GM21576 (cell line): Measurements from ENCODE around the gene IRAK4.

Experiments
- ATAC-seq: cut with Tn5 transposase; IDR thresholded peaks from one replicate; pipeline ENCODE4 v1.9.1; 2021; ENCODE audit warnings: mild to moderate bottlenecking, moderate library complexity; ENCODE audit not compliant: unreplicated experiment

Gene IRAK4

DNA sequence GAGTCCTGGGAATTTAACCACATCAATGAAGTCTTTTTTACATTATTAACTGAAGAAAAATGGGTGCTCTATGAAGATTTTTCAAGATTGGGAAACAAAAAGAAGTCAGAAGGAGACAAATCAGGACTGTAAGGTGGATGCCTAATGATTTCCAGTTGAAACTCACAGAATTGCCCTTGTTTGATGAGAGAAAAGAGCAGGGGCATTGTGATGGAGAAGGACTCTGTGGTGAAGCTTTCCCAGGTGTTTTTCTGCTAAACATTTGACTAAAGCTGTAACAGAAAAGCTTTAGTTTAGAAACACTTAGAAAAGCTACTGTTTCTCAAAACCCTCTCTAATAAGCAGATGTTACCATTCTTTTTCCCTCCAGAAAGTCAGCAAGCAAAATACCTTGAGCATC is 5.8 kb downstream of the IRAK4 start:
- ATAC-seq: no peak

- ATAC-seq: no peak
Measured at GRCh38 chr12:43766291-43766690, 7.5 kb downstream of the IRAK4 start.

DNA sequence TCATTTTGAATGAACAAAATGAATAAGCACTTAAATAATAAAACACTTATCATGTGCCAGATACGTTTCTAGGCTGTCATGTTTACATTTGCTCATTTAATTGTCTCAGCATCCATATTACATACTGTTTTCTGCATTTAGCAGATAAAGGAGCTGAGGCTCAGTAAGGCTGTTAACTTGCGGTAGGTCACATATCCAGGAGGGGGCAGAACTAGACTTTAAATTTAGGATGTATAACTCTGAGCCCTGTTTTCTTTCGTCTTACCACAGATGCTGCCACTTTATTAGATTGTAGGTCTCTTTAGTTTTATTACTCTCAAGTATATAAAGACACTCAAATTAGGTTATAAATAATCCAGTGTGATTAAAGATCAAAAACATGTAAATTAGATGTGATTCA is 17.7 kb downstream of the IRAK4 start:
- peak; percentile 50 for ATAC-seq

DNA sequence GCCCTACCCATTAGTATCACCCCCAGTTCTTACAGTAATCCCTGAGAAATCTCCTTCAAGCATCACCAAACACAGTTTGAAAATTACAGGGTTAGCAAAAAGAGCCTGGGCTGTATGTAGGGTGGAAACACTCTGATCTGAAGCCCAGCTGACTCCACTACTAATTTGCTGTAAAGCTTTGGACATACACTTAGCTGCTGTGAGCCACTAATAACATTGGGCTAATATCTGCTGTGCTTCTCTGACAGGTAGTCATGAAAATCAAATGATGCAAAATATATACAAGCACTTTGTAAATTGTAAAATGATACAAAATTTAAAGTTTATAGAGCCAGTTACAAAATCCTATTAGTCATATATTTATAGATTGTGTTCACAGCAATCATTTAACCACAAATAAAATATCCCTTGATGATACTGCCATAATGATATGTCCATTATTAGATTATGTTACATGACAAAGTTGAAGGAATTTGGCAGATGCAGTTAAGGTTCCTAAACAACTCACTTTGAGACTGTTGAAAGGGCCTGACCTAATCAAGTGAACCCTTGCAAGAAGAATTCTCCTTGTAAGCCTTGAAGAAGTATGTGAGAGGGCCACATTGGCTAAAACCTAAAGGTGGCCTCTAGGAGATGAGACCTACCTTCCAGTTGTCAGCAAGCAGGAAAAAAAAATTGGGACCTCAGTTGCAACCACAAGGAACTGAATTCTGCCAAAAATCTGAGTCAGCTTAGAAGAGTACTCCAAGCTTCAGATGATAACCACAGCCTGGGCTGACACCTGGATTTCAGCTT is 28.3 kb downstream of the IRAK4 start:
- no peak for ATAC-seq

GRCh38 chr12:43789941-43790340 is 31.2 kb downstream of the IRAK4 start:
- ATAC-seq: no peak

GRCh38 chr12:43795716-43796280 is 37.0 kb downstream of the IRAK4 start:
- no peak for ATAC-seq

DNA sequence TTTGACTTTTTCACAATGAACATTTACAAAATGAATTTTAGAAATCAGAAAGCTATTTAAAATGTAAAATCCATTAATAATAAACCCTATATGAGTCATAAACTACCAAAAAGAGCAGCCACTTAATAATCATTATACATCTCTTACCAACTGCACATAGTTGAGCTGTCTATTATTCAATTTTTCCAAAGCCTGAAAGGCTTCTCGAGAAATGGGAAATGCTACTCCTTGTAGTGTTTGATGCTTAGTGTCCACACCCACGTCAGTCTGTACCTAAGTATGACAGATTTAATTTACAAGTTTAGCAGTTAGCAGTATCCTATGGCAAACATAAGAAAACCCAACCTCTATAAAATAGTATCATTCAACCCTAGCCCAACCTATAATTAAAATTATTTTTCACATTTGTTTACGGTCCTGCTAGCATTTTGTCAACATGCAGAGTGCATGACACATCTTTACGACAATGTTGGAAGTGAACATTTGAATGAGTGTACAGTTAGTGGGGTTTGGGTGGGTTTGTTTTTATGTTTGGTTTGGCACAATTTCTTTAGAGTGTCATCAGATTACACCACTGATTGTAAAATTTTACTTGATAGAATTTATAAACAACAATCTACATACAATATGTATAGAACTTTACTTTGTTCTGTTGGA is 38.9 kb downstream of the IRAK4 start:
- no peak for ATAC-seq

- ATAC-seq: no peak
Measured at GRCh38 chr12:43805149-43805859, 46.6 kb downstream of the IRAK4 start.

DNA sequence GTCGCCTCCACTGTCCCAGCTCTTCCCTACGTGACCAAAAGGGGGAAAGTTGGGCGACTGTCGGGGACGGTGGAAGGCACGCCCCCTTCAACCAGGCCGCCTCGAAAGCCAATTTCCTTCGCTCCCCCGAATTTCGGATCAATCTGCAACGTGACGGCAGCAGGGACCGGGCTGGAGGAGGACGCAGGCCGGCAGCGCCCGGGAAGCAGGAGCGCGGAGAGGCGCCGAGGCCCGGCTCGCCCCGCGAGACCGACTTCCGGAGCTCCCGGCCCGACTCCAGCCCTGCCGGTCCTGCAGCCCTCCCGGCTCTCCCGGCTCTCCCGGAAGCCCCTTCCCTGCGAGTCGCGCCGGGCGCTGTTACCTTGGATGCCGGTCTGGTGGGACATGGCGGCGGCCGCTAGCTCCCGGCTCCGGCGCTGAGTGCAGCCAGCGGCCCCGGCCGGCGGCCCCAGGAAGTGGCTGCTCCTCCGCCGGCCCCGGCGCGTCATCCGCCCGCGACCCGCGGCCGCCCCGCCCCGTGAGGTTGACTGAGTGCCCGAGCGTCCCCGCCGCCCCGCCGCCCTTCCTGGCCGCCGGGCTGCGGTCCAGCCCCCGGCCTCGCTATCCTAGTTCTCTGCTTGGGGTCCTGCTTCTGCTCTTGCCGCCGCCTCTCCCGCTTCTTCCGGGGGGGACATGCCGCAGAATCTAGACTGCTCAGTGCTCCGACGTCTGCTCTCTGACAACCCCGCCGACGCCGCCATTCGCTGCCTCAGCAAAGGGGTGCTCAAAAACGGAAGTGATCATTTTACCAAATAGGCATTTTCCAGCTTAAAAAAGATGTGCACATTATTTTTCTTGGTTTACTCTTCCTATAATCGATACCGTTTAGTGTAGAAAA is 47.3 kb downstream of the IRAK4 start, which contains the start of gene TWF1:
TSS of gene TWF1 (minus strand) at position 458 of the 877 bp plus-strand sequence. CDS start at position 386, 72 bp downstream.
- ATAC-seq: peak; percentile 94

GRCh38 chr12:43806737-43807072 is 48.0 kb downstream of the IRAK4 start:
- no peak for ATAC-seq

- no peak for ATAC-seq
Measured at GRCh38 chr12:43807386-43807785, 48.6 kb downstream of the IRAK4 start.

- ATAC-seq: no peak
Measured at GRCh38 chr12:43812057-43812456, 53.3 kb downstream of the IRAK4 start.

DNA sequence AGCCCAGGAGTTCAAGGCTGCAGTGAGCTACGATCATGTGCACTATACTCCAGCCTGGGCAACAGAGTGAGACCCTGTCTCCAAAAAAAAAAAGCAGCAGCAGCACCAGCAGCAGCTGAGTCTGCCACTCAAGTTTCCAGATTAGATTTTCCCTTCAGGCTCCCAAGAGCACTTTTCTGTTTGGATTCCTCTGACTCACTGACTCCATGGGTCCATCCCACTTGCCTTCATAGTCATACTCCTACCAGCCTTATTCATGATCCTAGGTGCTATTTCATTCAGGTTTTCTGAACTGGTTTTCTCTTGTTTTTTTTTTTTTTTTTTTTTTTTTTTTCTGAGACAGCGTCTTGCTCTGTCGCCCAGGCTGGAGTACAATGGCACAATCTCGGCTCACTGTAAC is 54.2 kb downstream of the IRAK4 start:
- ATAC-seq: no peak

- ATAC-seq: no peak
Measured at GRCh38 chr12:43815416-43815815, 56.7 kb downstream of the IRAK4 start.

DNA sequence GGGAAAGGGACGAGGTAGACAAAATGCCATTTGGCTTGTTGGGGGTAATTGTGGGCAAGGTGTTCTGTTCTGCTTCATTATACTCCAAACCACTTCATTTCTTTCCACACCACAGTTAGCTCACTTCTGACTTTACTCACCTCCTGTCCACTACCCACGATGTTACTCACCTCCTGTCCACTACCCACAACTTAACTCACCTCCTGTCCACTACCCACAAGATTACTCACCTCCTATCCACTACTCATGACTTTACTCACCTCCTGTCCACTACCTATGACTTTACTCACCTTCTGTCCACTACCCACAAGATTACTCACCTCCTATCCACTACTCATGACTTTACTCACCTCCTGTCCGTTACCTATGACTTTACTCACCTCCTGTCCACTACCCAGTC is 57.4 kb downstream of the IRAK4 start:
- ATAC-seq: no peak

DNA sequence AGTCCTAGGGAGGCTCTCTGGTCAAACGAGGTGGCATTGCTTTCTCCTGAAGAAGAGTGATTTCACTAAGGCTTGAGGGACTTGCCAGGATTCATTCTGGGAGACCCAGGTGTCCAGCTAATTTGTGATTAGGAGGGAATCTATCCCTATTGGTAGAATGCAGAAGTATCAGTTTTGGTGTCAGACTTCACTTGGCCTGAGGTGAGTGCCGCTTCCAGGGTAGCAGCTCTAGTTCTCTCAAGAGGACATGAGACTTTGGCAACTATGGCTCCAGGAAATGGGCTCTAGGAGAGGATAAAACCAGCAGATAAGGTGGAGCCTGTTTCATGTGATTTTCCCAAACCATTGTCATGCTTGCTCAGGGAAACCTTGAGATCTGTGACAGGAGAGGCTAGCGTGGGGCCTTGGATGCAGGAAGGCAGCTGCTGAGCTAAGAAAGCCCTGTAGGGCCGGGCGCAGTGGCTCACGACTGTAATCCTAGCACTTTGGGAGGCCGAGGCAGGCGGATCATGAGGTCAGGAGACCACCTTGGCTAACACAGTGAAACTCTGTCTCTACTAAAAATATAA is 65.5 kb downstream of the IRAK4 start:
- no peak for ATAC-seq

DNA sequence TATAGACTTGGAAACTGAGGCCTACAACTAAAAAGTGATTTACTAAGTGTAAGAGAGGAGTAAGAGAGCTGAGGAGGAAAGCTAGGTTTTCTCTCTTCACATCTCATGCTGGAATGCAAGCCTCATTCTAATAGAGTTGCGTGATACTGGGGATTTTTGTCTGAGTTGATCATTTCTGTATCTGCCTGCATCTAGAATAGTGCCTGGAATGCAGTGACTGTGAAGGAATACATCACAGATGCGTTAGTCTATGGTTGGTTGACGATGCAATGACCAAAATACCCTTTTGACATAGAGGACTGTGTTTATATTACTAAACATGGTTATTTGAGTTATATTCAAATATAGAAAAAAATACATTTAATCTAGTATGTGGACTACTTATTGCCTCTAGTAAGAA is 67.9 kb downstream of the IRAK4 start:
- no peak for ATAC-seq

- no peak for ATAC-seq
Measured at GRCh38 chr12:43827093-43827492, 68.3 kb downstream of the IRAK4 start.

DNA sequence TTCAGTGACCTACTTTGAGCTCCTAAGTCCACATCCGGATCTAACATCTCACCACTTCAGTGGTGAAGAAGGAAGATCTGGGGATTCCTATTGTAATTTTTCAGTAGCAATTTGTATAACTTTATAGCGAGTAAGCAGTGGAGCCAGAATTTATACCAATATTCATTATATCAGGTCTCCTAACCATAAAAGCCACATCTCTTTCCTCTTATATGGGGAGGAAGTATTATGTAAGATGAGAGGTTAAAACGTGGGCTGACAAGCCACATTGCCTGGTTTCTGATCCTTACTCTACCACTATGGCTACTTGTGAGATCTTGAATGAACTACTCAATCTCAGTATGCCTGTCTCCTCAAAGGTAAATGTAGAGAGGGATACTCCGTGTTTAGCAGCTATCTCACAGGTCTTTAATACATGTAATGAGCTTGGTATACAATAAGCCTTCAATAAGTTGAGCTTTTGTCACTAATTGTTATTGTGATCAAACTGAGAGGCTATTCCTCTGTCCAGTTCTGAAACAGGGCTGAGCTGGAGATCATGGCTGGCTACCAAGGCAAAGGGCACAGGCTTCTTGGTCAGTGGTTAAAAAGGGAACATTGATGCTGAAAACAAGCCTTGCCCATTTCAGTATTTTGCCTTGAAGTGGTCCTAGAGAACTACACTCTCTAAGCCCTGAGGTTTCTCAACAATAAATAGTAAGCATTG is 73.9 kb downstream of the IRAK4 start:
- ATAC-seq: no peak

DNA sequence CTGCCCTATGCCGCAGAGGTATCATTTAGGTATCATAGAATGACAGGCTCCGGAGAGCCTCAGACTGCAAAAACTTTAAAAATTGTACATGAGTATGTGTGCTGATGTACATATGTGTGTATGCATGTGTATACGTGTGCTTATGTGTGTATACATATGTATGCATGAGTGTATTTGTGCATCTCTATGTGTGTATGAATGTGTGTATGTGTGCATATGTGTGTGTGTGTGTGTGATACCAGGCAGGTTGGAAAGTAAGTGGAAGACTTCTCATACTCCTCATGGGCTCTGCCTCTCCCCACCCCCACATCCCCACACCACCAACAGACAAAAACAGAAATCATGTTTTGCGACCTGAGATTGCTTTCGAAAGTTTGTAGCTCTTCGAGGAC is 76.5 kb downstream of the IRAK4 start:
- peak; percentile 13 for ATAC-seq
